Colonic mucosa (tissue), 4 donors: Measurements from ENCODE around the gene ARID5A. TPM values are rescaled to one million over a fixed set of nuclear protein-coding genes. Genes with fewer than 3 reads are reported as not detected.
A peak's percentile ranks its signal among the peaks of the same experiment; 100 is the strongest.

Experiments used
- DNase-seq: peaks from one replicate; pipeline ENCODE4 v3.0.0-alpha.2; 2020
- H3K27ac ChIP-seq: fragments of 200-600 bp; one replicate; pipeline ENCODE4 v1.8.0; 2021
- H3K27me3 ChIP-seq: fragments of 200-600 bp; one replicate; pipeline ENCODE4 v1.8.0; 2021
- H3K36me3 ChIP-seq: fragments of 200-600 bp; one replicate; pipeline ENCODE4 v1.8.0; 2021
- H3K4me1 ChIP-seq: fragments of 200-600 bp; one replicate; pipeline ENCODE4 v1.8.0; 2021; ENCODE audit warnings: mild to moderate bottlenecking
- H3K4me3 ChIP-seq: fragments of 200-600 bp; one replicate; pipeline ENCODE4 v1.8.0; 2021
- H3K9ac ChIP-seq, 2 donors: one replicate each; pipeline ENCODE4 v1.7.0; 2013; ENCODE audit warnings: control low read depth in 2 of 2, low read depth in 2 of 2, low read length in 2 of 2
- H3K9me3 ChIP-seq: fragments of 200-600 bp; one replicate; pipeline ENCODE4 v1.8.0; 2021
- intact Hi-C: fragments of 100-400 bp; cut with DNase I; formaldehyde crosslinking; loops from one replicate; pipeline ENCODE4 v1.14.1; 2022
- total RNA-seq, 2 donors: library from RNA; stranded (reverse); fragmentation: NEBNext Ultra II Directional in 1 of 2; extraction: Animal tissue kit (Norgen Biotek cat#: 25700) in 1 of 2; gene quantifications; one replicate each; pipeline ENCODE4 v1.2.1, GENCODE V29; 2021
- TF ChIP-seq, protein P1 (sequence below): fragments of 200-600 bp; IDR thresholded peaks from one replicate; pipeline ENCODE4 v1.8.0; 2022; ENCODE audit warnings: antibody characterized with exemption, mild to moderate bottlenecking
- donor health status: healthy.
- donor health status: DM: no; HTN: no; CAD: no.
- donor health status: DM: no; HTN: no; CAD: no.

ARID5A gene
- total RNA-seq, 2 donors from 2014 or later = 6.9 to 16.4 TPM

DNA sequence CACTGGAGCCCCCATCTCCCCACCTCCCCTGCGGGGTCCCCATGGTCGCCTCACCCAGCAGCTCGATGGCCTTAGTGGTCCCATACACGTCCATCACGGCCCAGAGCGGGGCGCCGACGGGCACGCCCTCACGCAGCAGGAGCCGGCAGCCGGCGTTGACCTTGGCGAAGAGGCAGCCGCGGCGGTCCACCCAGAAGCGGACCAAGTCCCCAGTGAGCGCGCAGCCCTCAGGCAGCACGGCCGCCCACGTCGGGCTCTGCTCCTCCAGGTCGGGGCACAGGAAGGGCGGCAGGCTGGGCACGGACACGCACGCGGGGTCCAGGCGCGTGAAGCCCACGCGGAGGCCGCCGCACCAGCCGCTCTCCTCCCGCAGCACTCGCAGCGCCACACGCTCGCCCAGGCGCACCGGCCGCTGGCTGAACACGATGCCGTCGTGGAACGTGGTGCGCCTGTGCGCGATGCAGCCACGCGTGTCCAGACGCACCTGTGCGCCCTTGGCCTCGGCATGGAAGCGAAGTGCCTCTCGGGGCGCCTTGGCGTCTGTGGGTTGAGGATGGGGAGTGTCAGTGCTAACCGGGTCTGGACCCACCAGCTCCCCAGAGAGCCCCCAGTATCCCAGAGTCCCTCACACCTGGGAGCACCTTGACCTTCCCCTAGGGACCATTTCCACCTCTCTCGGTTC lies 36.0 kb upstream of the ARID5A start:
- no peak for DNase-seq
- H3K4me1 ChIP-seq = peaks cover 13% of the 10 kb centered on the region
- H3K4me3 ChIP-seq = no peak overlapping the region
- H3K27me3 ChIP-seq = no peaks in the 10 kb centered on the region
- no peaks in the 10 kb centered on the region for H3K36me3 ChIP-seq
- TF ChIP-seq, protein P1, sequence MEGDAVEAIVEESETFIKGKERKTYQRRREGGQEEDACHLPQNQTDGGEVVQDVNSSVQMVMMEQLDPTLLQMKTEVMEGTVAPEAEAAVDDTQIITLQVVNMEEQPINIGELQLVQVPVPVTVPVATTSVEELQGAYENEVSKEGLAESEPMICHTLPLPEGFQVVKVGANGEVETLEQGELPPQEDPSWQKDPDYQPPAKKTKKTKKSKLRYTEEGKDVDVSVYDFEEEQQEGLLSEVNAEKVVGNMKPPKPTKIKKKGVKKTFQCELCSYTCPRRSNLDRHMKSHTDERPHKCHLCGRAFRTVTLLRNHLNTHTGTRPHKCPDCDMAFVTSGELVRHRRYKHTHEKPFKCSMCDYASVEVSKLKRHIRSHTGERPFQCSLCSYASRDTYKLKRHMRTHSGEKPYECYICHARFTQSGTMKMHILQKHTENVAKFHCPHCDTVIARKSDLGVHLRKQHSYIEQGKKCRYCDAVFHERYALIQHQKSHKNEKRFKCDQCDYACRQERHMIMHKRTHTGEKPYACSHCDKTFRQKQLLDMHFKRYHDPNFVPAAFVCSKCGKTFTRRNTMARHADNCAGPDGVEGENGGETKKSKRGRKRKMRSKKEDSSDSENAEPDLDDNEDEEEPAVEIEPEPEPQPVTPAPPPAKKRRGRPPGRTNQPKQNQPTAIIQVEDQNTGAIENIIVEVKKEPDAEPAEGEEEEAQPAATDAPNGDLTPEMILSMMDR = no peak
- intact Hi-C loops = no loop called here
- H3K9ac ChIP-seq = no peak overlapping the region
- H3K9me3 ChIP-seq = no peaks in the 10 kb centered on the region
- H3K27ac ChIP-seq = no peak overlapping the region

DNA sequence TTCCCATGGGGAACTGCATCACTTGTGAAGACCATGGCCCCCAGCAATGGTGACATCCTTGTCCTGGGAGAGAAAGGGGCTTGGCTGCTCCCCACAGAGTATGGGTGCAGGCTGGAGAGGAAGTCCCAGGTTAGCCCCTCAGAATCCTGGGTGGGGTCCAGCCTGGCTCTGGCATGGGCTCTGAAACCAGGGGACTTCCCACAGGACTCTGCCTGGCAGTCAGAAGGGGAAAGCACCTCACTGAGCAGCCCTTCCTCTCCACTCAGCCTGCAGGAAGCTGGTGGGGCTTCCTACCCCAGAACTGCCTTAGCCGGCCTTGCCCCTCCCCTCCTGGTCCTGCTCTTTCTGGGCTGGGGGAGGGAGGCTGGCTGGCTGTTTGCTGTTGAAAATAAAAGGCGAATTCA lies 35.1 kb upstream of the ARID5A start:
- intact Hi-C loops = no loop called here
- Histone ChIP-seq H3K4me3 (no peak overlapping the region), H3K27ac (no peak overlapping the region), H3K4me1 (peaks cover 18% of the 10 kb centered on the region), H3K9me3 (no peaks in the 10 kb centered on the region), H3K27me3 (no peaks in the 10 kb centered on the region), H3K36me3 (no peaks in the 10 kb centered on the region), H3K9ac (no peak overlapping the region)
- DNase-seq = no peak
- TF ChIP-seq, protein P1 = no peak

DNA sequence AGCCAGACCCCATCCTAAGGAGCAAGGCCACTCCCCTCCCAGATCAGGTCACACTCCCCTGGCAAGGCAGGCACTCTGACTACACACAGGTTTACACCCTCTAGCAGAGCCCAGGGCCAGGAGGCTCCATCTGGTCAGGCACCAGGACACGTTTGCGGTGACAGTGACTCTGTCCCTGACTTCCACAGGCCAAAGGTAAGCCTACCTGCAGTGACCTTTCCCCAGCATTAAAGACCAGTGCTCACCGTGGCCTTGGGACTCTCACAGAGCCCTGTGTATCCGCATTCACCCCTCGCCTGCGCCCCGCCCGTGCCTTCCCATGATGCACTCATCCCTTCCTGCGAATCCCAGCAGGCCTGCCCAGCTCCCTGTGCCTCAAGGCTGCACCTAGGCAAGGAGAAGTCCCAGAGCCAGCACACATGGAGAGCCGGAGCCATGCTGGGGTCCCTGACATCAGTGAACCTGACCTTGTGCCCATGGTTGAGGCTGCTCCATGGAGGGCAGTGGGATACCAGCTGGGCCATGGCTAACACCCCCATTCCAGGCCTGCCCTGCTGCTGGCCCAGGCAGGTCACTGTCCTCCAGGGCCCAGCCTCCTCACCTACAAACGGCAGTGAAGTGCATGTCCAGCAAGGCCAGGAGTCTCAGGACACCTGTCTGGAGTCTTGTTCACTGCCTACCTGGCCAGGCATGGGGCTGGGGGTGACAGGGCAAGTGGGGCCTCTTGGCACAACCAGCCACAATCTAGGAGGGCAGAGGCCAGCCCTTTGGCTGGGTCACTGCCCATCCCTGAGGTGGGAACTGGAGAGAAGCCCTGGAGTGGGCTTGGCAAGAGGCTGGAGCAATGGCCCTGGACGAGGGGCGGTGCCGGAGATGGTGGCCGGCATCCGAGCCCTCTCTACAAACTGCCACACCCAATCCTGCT lies 34.4 kb upstream of the ARID5A start:
- H3K9ac ChIP-seq = no peak overlapping the region
- H3K27me3 ChIP-seq = no peaks in the 10 kb centered on the region
- no peaks in the 10 kb centered on the region for H3K36me3 ChIP-seq
- intact Hi-C loops = no loop called here
- H3K4me1 ChIP-seq = peaks cover 18% of the 10 kb centered on the region
- no peaks in the 10 kb centered on the region for H3K9me3 ChIP-seq
- DNase-seq = peak; percentile 79
- H3K4me3 ChIP-seq = no peak overlapping the region
- TF ChIP-seq, protein P1 = no peak
- no peak overlapping the region for H3K27ac ChIP-seq

DNA sequence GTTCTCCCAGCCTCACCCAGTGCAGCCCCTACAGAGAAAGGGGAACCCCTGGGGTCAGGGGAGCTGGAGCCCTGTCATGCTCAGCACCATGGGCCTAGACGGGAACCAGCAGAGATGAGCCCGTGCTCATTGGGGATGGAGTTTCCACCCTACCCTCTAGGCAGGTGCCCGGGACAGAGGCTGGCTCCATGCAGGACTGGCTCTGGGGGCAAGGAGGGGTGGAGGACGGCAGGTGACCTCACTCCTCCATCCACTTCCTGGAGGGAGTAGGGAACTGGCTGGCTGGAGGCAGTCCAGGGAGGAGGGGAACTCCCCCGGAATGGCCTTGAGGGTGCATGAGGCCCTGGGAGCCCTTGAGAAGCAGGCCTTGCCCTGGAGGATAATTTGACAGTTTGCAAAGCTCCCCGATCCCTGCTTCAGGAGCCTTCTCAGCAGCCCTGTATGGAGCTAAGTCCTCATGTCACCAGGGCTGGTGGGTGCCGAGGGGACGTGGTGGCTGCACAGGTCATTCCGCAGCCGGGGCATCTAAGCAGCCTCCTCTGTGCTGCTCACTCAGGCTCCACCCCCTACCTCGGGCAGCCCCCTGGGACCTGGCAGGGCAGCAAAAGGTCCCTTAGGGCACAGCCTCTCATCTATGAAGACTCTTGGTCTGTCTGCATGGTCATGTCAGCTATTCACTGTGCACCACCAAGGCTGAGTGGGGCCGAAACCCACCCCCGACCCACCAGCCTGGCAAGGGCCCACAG lies 33.5 kb upstream of the ARID5A start:
- no peaks in the 10 kb centered on the region for H3K27me3 ChIP-seq
- H3K27ac ChIP-seq = no peak overlapping the region
- no peaks in the 10 kb centered on the region for H3K9me3 ChIP-seq
- intact Hi-C loops = no loop called here
- DNase-seq = peak; percentile 50
- peak overlapping the region in 1 of 2 donors; percentile 34 for H3K9ac ChIP-seq
- H3K36me3 ChIP-seq = no peaks in the 10 kb centered on the region
- H3K4me1 ChIP-seq = peaks cover 20% of the 10 kb centered on the region
- H3K4me3 ChIP-seq = no peak overlapping the region
- TF ChIP-seq, protein P1 = no peak

DNA sequence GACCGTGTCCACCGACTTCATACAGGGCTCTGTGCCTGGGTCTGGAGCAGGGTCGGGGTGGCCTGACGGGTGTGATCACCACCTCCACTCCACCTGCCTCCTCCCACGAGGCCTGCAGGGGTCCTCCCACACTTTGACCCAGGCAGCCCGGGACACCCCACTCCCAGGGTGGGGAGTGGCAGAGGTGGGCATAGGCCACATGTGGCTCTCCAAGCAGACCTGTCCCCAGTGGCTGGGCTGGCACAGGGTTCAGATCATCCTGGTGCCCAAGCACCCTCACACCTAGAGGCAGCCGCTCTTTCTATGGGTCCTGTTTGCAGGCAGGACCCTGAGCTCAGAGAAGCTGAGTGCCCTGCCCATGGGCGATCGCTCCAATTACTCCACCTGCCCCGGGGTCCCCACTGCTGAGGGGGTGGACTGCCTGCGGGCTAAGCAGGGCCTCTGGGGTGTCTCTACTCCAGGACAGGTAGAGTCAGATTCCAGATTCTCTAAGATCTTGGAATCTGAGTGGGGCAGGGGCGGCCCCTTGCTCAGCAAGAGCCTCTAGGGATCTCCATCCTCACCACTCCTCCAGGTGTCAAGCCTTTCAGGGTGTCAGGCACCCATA lies 32.8 kb upstream of the ARID5A start:
- no peak for DNase-seq
- TF ChIP-seq, protein P1 = no peak
- no peak overlapping the region for H3K4me3 ChIP-seq
- H3K27ac ChIP-seq = no peak overlapping the region
- H3K9me3 ChIP-seq = no peaks in the 10 kb centered on the region
- peak overlapping the region in 1 of 2 donors; percentile 2 for H3K9ac ChIP-seq
- H3K4me1 ChIP-seq = peaks cover 25% of the 10 kb centered on the region
- H3K27me3 ChIP-seq = no peaks in the 10 kb centered on the region
- no peaks in the 10 kb centered on the region for H3K36me3 ChIP-seq
- intact Hi-C loops = no loop called here
